GM12874 (cell line): Measurements from ENCODE around the gene SAMD11.

Source experiments
- TF ChIP-seq, protein P1 (sequence below): IDR thresholded peaks from 2 replicates; pipeline ENCODE4 v1.5.1; 2011; ENCODE audit warnings: low read depth, mild to moderate bottlenecking, control low read depth, low read length, moderate library complexity; ENCODE audit not compliant: insufficient read depth

Gene SAMD11

GRCh38 chr1:978069-978834 lies 54.5 kb downstream of the SAMD11 start:
- TF ChIP-seq, protein P1, sequence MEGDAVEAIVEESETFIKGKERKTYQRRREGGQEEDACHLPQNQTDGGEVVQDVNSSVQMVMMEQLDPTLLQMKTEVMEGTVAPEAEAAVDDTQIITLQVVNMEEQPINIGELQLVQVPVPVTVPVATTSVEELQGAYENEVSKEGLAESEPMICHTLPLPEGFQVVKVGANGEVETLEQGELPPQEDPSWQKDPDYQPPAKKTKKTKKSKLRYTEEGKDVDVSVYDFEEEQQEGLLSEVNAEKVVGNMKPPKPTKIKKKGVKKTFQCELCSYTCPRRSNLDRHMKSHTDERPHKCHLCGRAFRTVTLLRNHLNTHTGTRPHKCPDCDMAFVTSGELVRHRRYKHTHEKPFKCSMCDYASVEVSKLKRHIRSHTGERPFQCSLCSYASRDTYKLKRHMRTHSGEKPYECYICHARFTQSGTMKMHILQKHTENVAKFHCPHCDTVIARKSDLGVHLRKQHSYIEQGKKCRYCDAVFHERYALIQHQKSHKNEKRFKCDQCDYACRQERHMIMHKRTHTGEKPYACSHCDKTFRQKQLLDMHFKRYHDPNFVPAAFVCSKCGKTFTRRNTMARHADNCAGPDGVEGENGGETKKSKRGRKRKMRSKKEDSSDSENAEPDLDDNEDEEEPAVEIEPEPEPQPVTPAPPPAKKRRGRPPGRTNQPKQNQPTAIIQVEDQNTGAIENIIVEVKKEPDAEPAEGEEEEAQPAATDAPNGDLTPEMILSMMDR, result no peak

GRCh38 chr1:978835-979743 lies 55.4 kb downstream of the SAMD11 start:
- TF ChIP-seq, protein P1, result no peak

GRCh38 chr1:979744-980072 lies 56.0 kb downstream of the SAMD11 start:
- TF ChIP-seq, protein P1, result no peak

GRCh38 chr1:980137-980571 lies 56.4 kb downstream of the SAMD11 start:
- TF ChIP-seq, protein P1, result no peak

DNA sequence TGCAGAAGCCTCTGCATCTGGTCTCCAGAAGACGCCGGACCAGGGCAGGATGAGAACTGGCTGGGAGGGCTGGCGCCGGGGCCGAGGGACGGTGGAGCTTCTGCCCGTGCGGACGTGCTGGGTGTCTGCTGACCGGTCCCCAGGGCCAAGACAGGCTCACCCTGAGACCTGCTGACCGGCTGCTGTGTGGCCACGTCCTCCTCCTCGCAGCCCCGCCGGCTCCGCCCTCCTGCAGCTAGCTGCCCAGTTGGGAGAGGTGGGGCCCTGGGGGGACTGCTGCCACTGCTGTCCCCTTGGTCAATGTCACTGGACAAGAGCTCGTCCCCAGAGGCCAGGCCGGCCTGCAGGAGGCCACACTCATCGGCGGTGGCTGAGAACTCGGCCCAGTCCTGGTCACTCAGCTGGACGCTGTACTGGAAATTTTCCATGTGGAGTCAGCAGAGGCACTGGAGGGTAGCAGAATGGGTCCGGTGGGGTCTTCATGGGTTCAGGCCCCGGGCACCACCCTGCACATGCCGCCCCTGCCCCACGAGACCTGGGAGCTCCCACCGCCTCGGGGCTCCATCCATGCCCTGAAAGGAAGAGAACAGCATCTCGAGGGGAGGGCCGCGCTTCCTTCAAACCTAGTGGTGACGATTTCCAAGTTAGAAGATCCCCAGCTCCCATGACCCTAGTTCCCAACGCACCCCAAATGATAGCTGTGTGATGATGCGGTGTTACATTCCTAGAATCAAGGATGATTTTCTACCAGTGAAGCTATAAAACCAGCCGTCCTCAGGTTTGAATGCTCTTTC lies 57.1 kb downstream of the SAMD11 start:
- TF ChIP-seq, protein P1, result no peak

DNA sequence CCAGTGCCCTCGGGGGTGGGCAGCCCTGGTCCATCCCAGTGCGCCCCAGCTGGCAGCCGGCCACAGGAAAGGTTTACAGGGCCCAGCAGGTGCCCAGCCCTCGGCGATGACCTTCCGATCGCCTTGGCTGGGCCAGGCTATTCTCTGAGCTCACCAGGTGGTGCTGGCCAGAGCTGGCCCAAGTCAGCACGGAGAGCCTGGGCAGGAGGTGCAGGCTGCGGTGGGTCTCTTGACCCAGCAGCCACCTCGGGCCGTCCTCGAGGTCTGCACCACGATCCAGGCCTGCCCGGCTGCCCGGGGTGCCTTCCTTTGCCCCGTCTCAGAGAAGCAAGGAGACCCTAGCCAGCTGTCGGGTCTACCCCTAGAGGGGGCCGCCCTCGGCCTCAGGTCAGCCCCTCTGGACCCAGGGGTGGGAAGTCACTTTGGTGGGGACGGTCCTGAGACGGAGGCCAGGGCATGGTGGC lies 57.8 kb downstream of the SAMD11 start:
- TF ChIP-seq, protein P1, result no peak
